NB4 (cell line): ENCODE results near the gene ABCB4.
A peak's percentile ranks its signal among the peaks of the same experiment; 100 is the strongest.
"Not testable (repeated sequence)": the region's sequence is repeated elsewhere in the genome, so short reads cannot be mapped to it uniquely, and the experiment has no call there.

Source experiments
- DNase-seq: peaks from one replicate; pipeline ENCODE4 v3.0.0; 2010; ENCODE audit warnings: low read depth
- H3K4me3 ChIP-seq: one replicate; pipeline ENCODE4 v1.5.1; 2011; ENCODE audit warnings: mild to moderate bottlenecking, low read depth, low read length, moderate library complexity
- CTCF ChIP-seq: IDR thresholded peaks from one replicate; pipeline ENCODE4 v1.5.1; 2012; ENCODE audit warnings: low read depth, low read length
- MAX ChIP-seq: IDR thresholded peaks from 2 replicates; pipeline ENCODE4 v1.6.1; 2011; ENCODE audit warnings: low read depth, low read length
- MYC ChIP-seq: IDR thresholded peaks from 2 replicates; pipeline ENCODE4 v1.6.1; 2011; ENCODE audit warnings: low read depth, low read length
- POLR2A ChIP-seq: IDR thresholded peaks from 2 replicates; pipeline ENCODE4 v1.6.1; 2011; ENCODE audit warnings: mild to moderate bottlenecking; ENCODE audit not compliant: insufficient read length; ENCODE audit errors: extremely low read depth

The ABCB4 gene

GRCh38 chr7:87474533-87475358 lies 734 bp downstream of the ABCB4 start:
- TF ChIP-seq MYC (no peak), MAX (no peak), POLR2A (no peak), CTCF (no peak)
- no peak overlapping the region for H3K4me3 ChIP-seq
- DNase-seq = peak; percentile 81

- TF ChIP-seq MAX (no peak), CTCF (no peak), POLR2A (no peak), MYC (no peak)
- H3K4me3 ChIP-seq = no peak overlapping the region
- DNase-seq = no peak
These were observed 1.5 kb downstream of the ABCB4 start for GRCh38 chr7:87473986-87474385.

- TF ChIP-seq MAX (no peak), POLR2A (no peak), MYC (no peak), CTCF (no peak)
- no peak for DNase-seq
- H3K4me3 ChIP-seq = no peak overlapping the region
These were observed 2.3 kb downstream of the ABCB4 start for GRCh38 chr7:87473192-87473591.

- TF ChIP-seq MAX = no peak
- no peak for TF ChIP-seq POLR2A
- TF ChIP-seq CTCF = no peak
- no peak for TF ChIP-seq MYC
- no peak for DNase-seq
- no peak overlapping the region for H3K4me3 ChIP-seq
These were observed 4.0 kb downstream of the ABCB4 start for GRCh38 chr7:87471473-87471872.

- not testable (repeated sequence) for DNase-seq, H3K4me3 ChIP-seq
These were observed 6.3 kb downstream of the ABCB4 start for GRCh38 chr7:87469204-87469603.

GRCh38 chr7:87465534-87465880 lies 10.0 kb downstream of the ABCB4 start:
- not testable (repeated sequence) for H3K4me3 ChIP-seq, DNase-seq

GRCh38 chr7:87464830-87465533 lies 10.5 kb downstream of the ABCB4 start:
- not testable (repeated sequence) for H3K4me3 ChIP-seq, DNase-seq
